ENCODE results near the gene ITPKB.

Gene ITPKB

GRCh38 chr1:226637147-226637935, 101.7 kb downstream of the ITPKB start:
- DNase-seq: peak; percentile 53
- Histone ChIP-seq H3K27me3 (no peaks in the 10 kb centered on the region), H3K4me3 (ENCODE audit: low read depth, low read length) (no peak overlapping the region), H3K4me1 (peaks cover 6% of the 10 kb centered on the region; the same call in 1 of the 2 replicates), H3K36me3 (no peaks in the 10 kb centered on the region), H3K9me3 (no peaks in the 10 kb centered on the region; the same call in 1 of the 2 replicates)
- TF ChIP-seq, protein P1, sequence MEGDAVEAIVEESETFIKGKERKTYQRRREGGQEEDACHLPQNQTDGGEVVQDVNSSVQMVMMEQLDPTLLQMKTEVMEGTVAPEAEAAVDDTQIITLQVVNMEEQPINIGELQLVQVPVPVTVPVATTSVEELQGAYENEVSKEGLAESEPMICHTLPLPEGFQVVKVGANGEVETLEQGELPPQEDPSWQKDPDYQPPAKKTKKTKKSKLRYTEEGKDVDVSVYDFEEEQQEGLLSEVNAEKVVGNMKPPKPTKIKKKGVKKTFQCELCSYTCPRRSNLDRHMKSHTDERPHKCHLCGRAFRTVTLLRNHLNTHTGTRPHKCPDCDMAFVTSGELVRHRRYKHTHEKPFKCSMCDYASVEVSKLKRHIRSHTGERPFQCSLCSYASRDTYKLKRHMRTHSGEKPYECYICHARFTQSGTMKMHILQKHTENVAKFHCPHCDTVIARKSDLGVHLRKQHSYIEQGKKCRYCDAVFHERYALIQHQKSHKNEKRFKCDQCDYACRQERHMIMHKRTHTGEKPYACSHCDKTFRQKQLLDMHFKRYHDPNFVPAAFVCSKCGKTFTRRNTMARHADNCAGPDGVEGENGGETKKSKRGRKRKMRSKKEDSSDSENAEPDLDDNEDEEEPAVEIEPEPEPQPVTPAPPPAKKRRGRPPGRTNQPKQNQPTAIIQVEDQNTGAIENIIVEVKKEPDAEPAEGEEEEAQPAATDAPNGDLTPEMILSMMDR (IDR thresholded peaks at IDR 0.05; ENCODE audit: low read depth, low read length): peak; percentile 70

DNA sequence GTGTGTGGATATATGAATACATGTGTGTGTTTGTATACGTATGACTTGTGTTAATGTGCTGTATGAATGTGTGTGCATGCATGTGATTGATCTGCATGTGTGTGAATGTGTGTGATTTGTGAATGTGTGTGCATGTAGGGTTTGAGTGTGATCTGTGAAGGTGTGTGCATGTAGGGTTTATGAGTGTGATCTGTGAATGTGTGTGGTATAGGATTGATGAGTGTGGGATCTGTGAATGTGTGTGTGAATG, 102.3 kb downstream of the ITPKB start:
- DNase-seq: no peak
- H3K27me3 ChIP-seq: no peaks in the 10 kb centered on the region
- no peaks in the 10 kb centered on the region for H3K36me3 ChIP-seq
- H3K9me3 ChIP-seq: no peaks in the 10 kb centered on the region; the same call in 1 of the 2 replicates
- H3K4me1 ChIP-seq: peaks cover 6% of the 10 kb centered on the region; the same call in 1 of the 2 replicates
- TF ChIP-seq, protein P1 (IDR thresholded peaks at IDR 0.05; ENCODE audit: low read depth, low read length): no peak
- no peak overlapping the region for H3K4me3 ChIP-seq (ENCODE audit: low read depth, low read length)

DNA sequence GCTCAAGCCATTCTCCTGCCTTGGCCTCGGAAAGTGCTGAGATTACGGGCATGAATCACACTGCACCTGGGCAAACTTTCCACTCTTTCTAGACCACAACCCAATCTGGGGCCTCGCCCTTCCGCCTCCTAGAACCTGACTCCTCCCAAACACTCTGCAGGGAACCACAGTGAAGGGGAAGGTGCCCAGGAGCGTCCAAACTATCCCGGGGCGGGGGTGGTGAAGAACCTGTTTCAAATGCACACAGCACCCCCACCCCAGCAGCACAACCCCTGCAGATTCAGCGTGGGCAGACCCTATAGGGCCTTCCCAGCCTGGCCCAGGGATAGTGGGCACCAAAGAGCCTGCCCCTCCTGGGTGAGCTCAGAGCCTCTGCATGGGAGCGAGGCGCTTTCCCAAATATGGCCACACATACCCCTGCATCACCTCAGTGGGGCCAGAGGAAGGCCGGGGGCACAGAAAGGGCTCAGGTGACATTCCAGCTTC, 103.6 kb downstream of the ITPKB start:
- Histone ChIP-seq H3K4me3 (ENCODE audit: low read depth, low read length) (no peak overlapping the region), H3K4me1 (peaks cover 3% of the 10 kb centered on the region; the same call in 1 of the 2 replicates), H3K36me3 (no peaks in the 10 kb centered on the region), H3K27me3 (no peaks in the 10 kb centered on the region), H3K9me3 (no peaks in the 10 kb centered on the region; the same call in 1 of the 2 replicates)
- TF ChIP-seq, protein P1 (IDR thresholded peaks at IDR 0.05; ENCODE audit: low read depth, low read length): no peak
- DNase-seq: peak; percentile 4

DNA sequence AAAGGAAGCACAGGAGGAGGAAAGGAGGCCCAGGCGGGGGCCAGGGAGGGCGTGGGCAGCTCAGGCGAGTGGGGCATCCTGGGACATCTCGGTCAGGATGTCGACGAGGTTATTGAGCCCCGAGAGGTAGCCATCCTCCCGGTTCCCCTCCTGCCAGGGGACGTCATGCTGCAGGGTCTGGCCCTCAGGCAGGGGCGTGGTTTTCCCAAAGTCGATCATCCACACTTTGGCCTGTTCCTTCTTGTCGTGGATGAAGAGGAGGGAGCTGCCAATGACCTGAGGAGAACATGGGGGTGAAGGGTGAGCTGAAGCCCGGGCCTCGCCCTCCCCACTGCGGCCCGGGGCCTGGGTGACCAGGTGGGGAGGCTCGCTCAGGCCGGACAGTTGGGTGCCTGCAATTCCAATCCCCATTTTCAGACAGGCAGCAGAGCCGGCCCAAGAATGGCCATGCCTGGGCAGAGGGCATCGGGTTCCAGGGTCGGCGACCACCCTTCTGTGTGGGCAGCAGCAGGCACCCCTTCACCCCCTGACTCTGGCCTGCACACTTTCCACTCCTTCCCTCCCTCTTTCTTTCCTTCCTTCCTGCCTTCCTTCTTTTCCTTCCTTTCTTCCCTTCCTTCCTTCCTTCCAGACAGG, 104.4 kb downstream of the ITPKB start:
- TF ChIP-seq, protein P1 (IDR thresholded peaks at IDR 0.05; ENCODE audit: low read depth, low read length): no peak
- Histone ChIP-seq H3K27me3 (no peaks in the 10 kb centered on the region), H3K4me1 (no peaks in the 10 kb centered on the region), H3K9me3 (no peaks in the 10 kb centered on the region), H3K36me3 (no peaks in the 10 kb centered on the region), H3K4me3 (ENCODE audit: low read depth, low read length) (no peak overlapping the region)
- peak; percentile 7 for DNase-seq

- no peaks in the 10 kb centered on the region for H3K9me3 ChIP-seq
- no peak overlapping the region for H3K4me3 ChIP-seq (ENCODE audit: low read depth, low read length)
- peak; percentile 87 for DNase-seq
Observed at GRCh38 chr1:226634166-226634588, 104.9 kb downstream of the ITPKB start.

More at GRCh38 chr1:226634166-226634588, 104.9 kb downstream of the ITPKB start:
- no peaks in the 10 kb centered on the region for H3K36me3 ChIP-seq
- no peaks in the 10 kb centered on the region for H3K4me1 ChIP-seq
- no peaks in the 10 kb centered on the region for H3K27me3 ChIP-seq
- TF ChIP-seq, protein P1 (IDR thresholded peaks at IDR 0.05; ENCODE audit: low read depth, low read length): peak; percentile 93

Measured in BE2C (cell line).